Activated CD8-positive, alpha-beta memory T cell treated with anti-CD3 and anti-CD28 coated beads, Interleukin-2, amount 10 ng/mL, durations not matched to agents 7 days and 5 days (primary cell): Measurements from ENCODE around the gene ISG20L2. TPM values are rescaled to one million over a fixed set of nuclear protein-coding genes. Genes with fewer than 3 reads are reported as not detected.

Source experiments
- ATAC-seq: fragments of 150-1000 bp; cut with Tn5 transposase; one replicate; pipeline ENCODE4 v1.10.0; 2021; ENCODE audit warnings: moderate library complexity
- CTCF ChIA-PET: fragments of 350-600 bp; sonication (Branson Sonifier 250); formaldehyde crosslinking; loops from one replicate; lab custom pipeline; 2021; ENCODE audit warnings: antibody characterized with exemption; lab: Charles Lee
- DNase-seq: peaks from one replicate; pipeline ENCODE4 v3.0.0-alpha.2; 2020
- H3K27ac Mint-ChIP-seq: one replicate; pipeline ENCODE4 v1.8.0; 2021; ENCODE audit warnings: mild to moderate bottlenecking, mixed read lengths
- H3K27me3 Mint-ChIP-seq: one replicate; pipeline ENCODE4 v1.8.0; 2021; ENCODE audit warnings: mixed read lengths
- H3K36me3 Mint-ChIP-seq: one replicate; pipeline ENCODE4 v1.8.0; 2021; ENCODE audit warnings: mild to moderate bottlenecking, mixed read lengths
- H3K4me1 Mint-ChIP-seq: one replicate; pipeline ENCODE4 v1.8.0; 2021; ENCODE audit warnings: mixed read lengths
- H3K4me3 Mint-ChIP-seq: one replicate; pipeline ENCODE4 v1.8.0; 2021; ENCODE audit warnings: mild to moderate bottlenecking, moderate library complexity, mixed read lengths
- H3K9me3 Mint-ChIP-seq: one replicate; pipeline ENCODE4 v1.8.0; 2022; ENCODE audit warnings: low read depth, mixed read lengths
- total RNA-seq, 2 experiments: library from RNA; stranded (reverse); gene quantifications; one replicate each; pipeline ENCODE4 v1.2.3, GENCODE V29; 2021

ISG20L2 gene
- total RNA-seq, 2 experiments from 2014 or later, result 56.0 to 70.3 TPM

GRCh38 chr1:156743367-156744302 lies 15.1 kb upstream of the ISG20L2 start:
- peak overlapping the region; percentile 29 for H3K27ac Mint-ChIP-seq
- H3K4me3 Mint-ChIP-seq, result no peak overlapping the region
- no peaks in the 10 kb centered on the region for H3K9me3 Mint-ChIP-seq
- peaks cover 85% of the 10 kb centered on the region for H3K4me1 Mint-ChIP-seq
- ATAC-seq (no peak), DNase-seq (no peak)
- no peaks in the 10 kb centered on the region for H3K27me3 Mint-ChIP-seq
- H3K36me3 Mint-ChIP-seq, result peaks cover 27% of the 10 kb centered on the region
- CTCF ChIA-PET, result interaction anchor here (5.1 to 5.6 kb wide), 2 partner anchors 8 to 15 kb away, joined by 37 to 87 read pairs; partner anchors contain the start of genes HDGF, ISG20L2 and METTL25B

GRCh38 chr1:156742801-156743200 lies 14.2 kb upstream of the ISG20L2 start:
- H3K27me3 Mint-ChIP-seq, result no peaks in the 10 kb centered on the region
- H3K27ac Mint-ChIP-seq, result peak overlapping the region; percentile 96
- DNase-seq (no peak), ATAC-seq (no peak)
- H3K9me3 Mint-ChIP-seq, result no peaks in the 10 kb centered on the region
- peaks cover 35% of the 10 kb centered on the region for H3K36me3 Mint-ChIP-seq
- CTCF ChIA-PET, result interaction anchor here (0.8 to 5.6 kb wide), 4 partner anchors 9 to 117 kb away, joined by 3 to 87 read pairs (median 27); partner anchors contain the start of genes HDGF, ISG20L2, METTL25B and NTRK1
- no peak overlapping the region for H3K4me3 Mint-ChIP-seq
- H3K4me1 Mint-ChIP-seq, result peaks cover 78% of the 10 kb centered on the region

GRCh38 chr1:156742017-156742416 lies 13.5 kb upstream of the ISG20L2 start:
- DNase-seq, result no peak
- H3K9me3 Mint-ChIP-seq, result no peaks in the 10 kb centered on the region
- peaks cover 38% of the 10 kb centered on the region for H3K36me3 Mint-ChIP-seq

GRCh38 chr1:156741481-156741983 lies 13.0 kb upstream of the ISG20L2 start:
- Mint-ChIP-seq H3K27ac (peak overlapping the region; percentile 96), H3K4me3 (peak overlapping the region; percentile 95), H3K9me3 (no peaks in the 10 kb centered on the region), H3K4me1 (peaks cover 67% of the 10 kb centered on the region), H3K27me3 (no peaks in the 10 kb centered on the region), H3K36me3 (peaks cover 36% of the 10 kb centered on the region)
- ATAC-seq, result no peak
- CTCF ChIA-PET, result interaction anchor here (0.8 to 5.6 kb wide), 9 partner anchors 10 to 120 kb away, joined by 3 to 87 read pairs (median 3); partner anchors contain the start of genes HDGF, ISG20L2, METTL25B and NTRK1
- DNase-seq, result no peak

More at GRCh38 chr1:156742017-156742416, 13.5 kb upstream of the ISG20L2 start:
- Mint-ChIP-seq H3K27ac (peak overlapping the region; percentile 96), H3K4me1 (peaks cover 71% of the 10 kb centered on the region), H3K27me3 (no peaks in the 10 kb centered on the region), H3K4me3 (peak overlapping the region; percentile 95)
- ATAC-seq, result no peak
- CTCF ChIA-PET, result interaction anchor here (0.8 to 5.6 kb wide), 5 partner anchors 9 to 118 kb away, joined by 3 to 87 read pairs (median 17); partner anchors contain the start of genes HDGF, ISG20L2, METTL25B and NTRK1

- Mint-ChIP-seq H3K36me3 (peaks cover 36% of the 10 kb centered on the region), H3K4me1 (peaks cover 61% of the 10 kb centered on the region), H3K27me3 (no peaks in the 10 kb centered on the region), H3K9me3 (no peaks in the 10 kb centered on the region), H3K4me3 (peak within 1 kb of the TSS; percentile 95), H3K27ac (peak within 1 kb of the TSS; percentile 96)
- CTCF ChIA-PET, result interaction anchor here (0.7 to 5.6 kb wide), 11 partner anchors 10 to 121 kb away, joined by 3 to 87 read pairs (median 3); partner anchors contain the start of genes HDGF, ISG20L2, METTL25B and NTRK1
- DNase-seq (peak; percentile 99), ATAC-seq (peak; percentile 91)
These were observed 12.3 kb upstream of the ISG20L2 start, which contains the start of gene MRPL24 for GRCh38 chr1:156740741-156741480. TSS of gene MRPL24 (minus strand) at chr1:156741088. CDS start at chr1:156738704, 2,384 bp downstream.

- no peak for DNase-seq
- H3K4me3 Mint-ChIP-seq, result peak overlapping the region; percentile 95
These were observed 11.7 kb upstream of the ISG20L2 start for GRCh38 chr1:156740237-156740740.

GRCh38 chr1:156738916-156739315 lies 10.3 kb upstream of the ISG20L2 start:
- no peak for ATAC-seq
- H3K4me1 Mint-ChIP-seq, result peaks cover 43% of the 10 kb centered on the region
- H3K9me3 Mint-ChIP-seq, result no peaks in the 10 kb centered on the region
- H3K27ac Mint-ChIP-seq, result peak overlapping the region; percentile 26
- no peaks in the 10 kb centered on the region for H3K27me3 Mint-ChIP-seq
- CTCF ChIA-PET, result interaction anchor here (1.1 to 5.6 kb wide), 3 partner anchors 12 to 121 kb away, joined by 9 to 37 read pairs (median 17); partner anchors contain the start of genes HDGF and NTRK1
- peak overlapping the region; percentile 22 for H3K4me3 Mint-ChIP-seq
- peaks cover 31% of the 10 kb centered on the region for H3K36me3 Mint-ChIP-seq
- no peak for DNase-seq

More at GRCh38 chr1:156740237-156740740, 11.7 kb upstream of the ISG20L2 start:
- no peaks in the 10 kb centered on the region for H3K27me3 Mint-ChIP-seq
- H3K36me3 Mint-ChIP-seq, result peaks cover 33% of the 10 kb centered on the region
- CTCF ChIA-PET, result interaction anchor here (0.7 to 5.6 kb wide), 8 partner anchors 11 to 120 kb away, joined by 3 to 87 read pairs (median 6); partner anchors contain the start of genes HDGF, ISG20L2, METTL25B and NTRK1
- H3K9me3 Mint-ChIP-seq, result no peaks in the 10 kb centered on the region
- H3K4me1 Mint-ChIP-seq, result peaks cover 54% of the 10 kb centered on the region
- no peak for ATAC-seq
- peak overlapping the region; percentile 96 for H3K27ac Mint-ChIP-seq

- CTCF ChIA-PET, result interaction anchor here (1.1 to 5.6 kb wide), 3 partner anchors 12 to 122 kb away, joined by 9 to 37 read pairs (median 17); partner anchors contain the start of genes HDGF and NTRK1
- no peaks in the 10 kb centered on the region for H3K9me3 Mint-ChIP-seq
- H3K36me3 Mint-ChIP-seq, result peaks cover 31% of the 10 kb centered on the region
- ATAC-seq (no peak), DNase-seq (no peak)
- no peak overlapping the region for H3K4me3 Mint-ChIP-seq
- no peaks in the 10 kb centered on the region for H3K27me3 Mint-ChIP-seq
- peak overlapping the region; percentile 26 for H3K27ac Mint-ChIP-seq
- H3K4me1 Mint-ChIP-seq, result peaks cover 40% of the 10 kb centered on the region
These were observed 9.8 kb upstream of the ISG20L2 start for GRCh38 chr1:156738407-156738806.

GRCh38 chr1:156733989-156734584 lies 5.5 kb upstream of the ISG20L2 start:
- Mint-ChIP-seq H3K4me3 (no peak overlapping the region), H3K27me3 (no peaks in the 10 kb centered on the region), H3K27ac (no peak overlapping the region), H3K9me3 (no peaks in the 10 kb centered on the region), H3K36me3 (peaks cover 13% of the 10 kb centered on the region), H3K4me1 (peaks cover 21% of the 10 kb centered on the region)
- ATAC-seq (no peak), DNase-seq (no peak)
- CTCF ChIA-PET, result interaction anchor here (0.9 kb wide), 1 partner anchor 8 kb away, joined by 3 read pairs; no protein-coding TSS in a partner anchor

GRCh38 chr1:156727926-156728598 lies 504 bp downstream of the ISG20L2 start, which contains the start of gene METTL25B:
TSS of gene METTL25B (plus strand) at chr1:156728469. CDS start at chr1:156729105, 636 bp downstream.
- no peak within 1 kb of the TSS for H3K27ac Mint-ChIP-seq
- peak; percentile 91 for DNase-seq
- ATAC-seq, result peak; percentile 72
- H3K27me3 Mint-ChIP-seq, result no peaks in the 10 kb centered on the region
- CTCF ChIA-PET, result interaction anchor here (0.7 to 8.0 kb wide), 23 partner anchors 13 to 342 kb away, joined by 3 to 217 read pairs (median 23); partner anchors contain the start of genes CRABP2, HDGF, INSRR and MRPL24
- H3K4me3 Mint-ChIP-seq, result no peak within 1 kb of the TSS
- H3K9me3 Mint-ChIP-seq, result no peaks in the 10 kb centered on the region
- H3K36me3 Mint-ChIP-seq, result peaks cover 17% of the 10 kb centered on the region
- peaks cover 36% of the 10 kb centered on the region for H3K4me1 Mint-ChIP-seq

- H3K27ac Mint-ChIP-seq, result no peak overlapping the region
- peaks cover 41% of the 10 kb centered on the region for H3K4me1 Mint-ChIP-seq
- H3K9me3 Mint-ChIP-seq, result no peaks in the 10 kb centered on the region
- no peaks in the 10 kb centered on the region for H3K27me3 Mint-ChIP-seq
- no peak overlapping the region for H3K4me3 Mint-ChIP-seq
- ATAC-seq, result no peak
- CTCF ChIA-PET, result interaction anchor here (0.7 to 8.0 kb wide), 30 partner anchors 9 to 341 kb away, joined by 3 to 217 read pairs (median 20); partner anchors contain the start of genes CRABP2, HDGF, INSRR and MRPL24
- DNase-seq, result no peak
- peaks cover 22% of the 10 kb centered on the region for H3K36me3 Mint-ChIP-seq
These were observed 1.1 kb downstream of the ISG20L2 start for GRCh38 chr1:156727492-156727891.
